GM19023 (cell line): Measurements from ENCODE around the gene TCERG1L.
"Not testable (repeated sequence)": the region's sequence is repeated elsewhere in the genome, so short reads cannot be mapped to it uniquely, and the experiment has no call there.

Experiments
- ATAC-seq: cut with Tn5 transposase; IDR thresholded peaks from one replicate; pipeline ENCODE4 v1.9.1; 2021; ENCODE audit warnings: mild to moderate bottlenecking, moderate library complexity; ENCODE audit not compliant: unreplicated experiment

TCERG1L gene

GRCh38 chr10:131089150-131089549 lies 222.4 kb downstream of the TCERG1L start:
- no peak for ATAC-seq

GRCh38 chr10:131088619-131089018 lies 222.9 kb downstream of the TCERG1L start:
- no peak for ATAC-seq

- no peak for ATAC-seq
Measured at GRCh38 chr10:131087464-131088215, 223.9 kb downstream of the TCERG1L start.

GRCh38 chr10:131086511-131086910 lies 225.0 kb downstream of the TCERG1L start:
- ATAC-seq: no peak

GRCh38 chr10:131086094-131086493 lies 225.4 kb downstream of the TCERG1L start:
- ATAC-seq: no peak

- no peak for ATAC-seq
Measured at GRCh38 chr10:131085091-131085860, 226.2 kb downstream of the TCERG1L start.

- no peak for ATAC-seq
Measured at GRCh38 chr10:131084791-131085090, 226.8 kb downstream of the TCERG1L start.

- ATAC-seq: no peak
Measured at GRCh38 chr10:131083915-131084790, 227.4 kb downstream of the TCERG1L start.

GRCh38 chr10:131082991-131083481 lies 228.5 kb downstream of the TCERG1L start:
- no peak for ATAC-seq

GRCh38 chr10:131082201-131082850 lies 229.2 kb downstream of the TCERG1L start:
- ATAC-seq: no peak

- no peak for ATAC-seq
Measured at GRCh38 chr10:131081786-131082185, 229.7 kb downstream of the TCERG1L start.

GRCh38 chr10:131081376-131081775 lies 230.1 kb downstream of the TCERG1L start:
- ATAC-seq: no peak

GRCh38 chr10:131080571-131080970 lies 230.9 kb downstream of the TCERG1L start:
- ATAC-seq: no peak

- no peak for ATAC-seq
Measured at GRCh38 chr10:131079314-131079713, 232.2 kb downstream of the TCERG1L start.

- not testable (repeated sequence) for ATAC-seq
Measured at GRCh38 chr10:131078882-131079280, 232.6 kb downstream of the TCERG1L start.

- ATAC-seq: no peak
Measured at GRCh38 chr10:131078131-131078881, 233.2 kb downstream of the TCERG1L start.

- no peak for ATAC-seq
Measured at GRCh38 chr10:131077724-131078123, 233.8 kb downstream of the TCERG1L start.

- ATAC-seq: no peak
Measured at GRCh38 chr10:131077031-131077430, 234.5 kb downstream of the TCERG1L start.

GRCh38 chr10:131076356-131076755 lies 235.2 kb downstream of the TCERG1L start:
- ATAC-seq: no peak

- no peak for ATAC-seq
Measured at GRCh38 chr10:131075218-131075770, 236.2 kb downstream of the TCERG1L start.
